Measurements from ENCODE around the gene AGO3.
"Not testable (repeated sequence)": the region's sequence is repeated elsewhere in the genome, so short reads cannot be mapped to it uniquely, and the experiment has no call there.

AGO3 gene

GRCh38 chr1:35925741-35926140 is 5.2 kb upstream of the AGO3 start:
- DNase-seq: no peak

GRCh38 chr1:35927472-35927871 is 3.4 kb upstream of the AGO3 start:
- DNase-seq: no peak

- peak in 9 of 14 donors; percentile 12 to 53 (median 34) for DNase-seq
Observed at GRCh38 chr1:35929730-35930592, 944 bp upstream of the AGO3 start.

- DNase-seq: peak in 5 of 14 donors; percentile 11 to 54 (median 36)
Observed at GRCh38 chr1:35931446-35932157, 697 bp downstream of the AGO3 start.

- no peak for DNase-seq
Observed at GRCh38 chr1:35932158-35932636, 1.3 kb downstream of the AGO3 start.

GRCh38 chr1:35932941-35933340 is 2.0 kb downstream of the AGO3 start:
- no peak for DNase-seq

GRCh38 chr1:35935442-35936388 is 4.8 kb downstream of the AGO3 start:
- DNase-seq: no peak

GRCh38 chr1:35936838-35937237 is 5.9 kb downstream of the AGO3 start:
- DNase-seq: no peak

GRCh38 chr1:35939484-35939883 is 8.6 kb downstream of the AGO3 start:
- no peak for DNase-seq

- no peak for DNase-seq
Observed at GRCh38 chr1:35945327-35945726, 14.4 kb downstream of the AGO3 start.

GRCh38 chr1:35947547-35947946 is 16.6 kb downstream of the AGO3 start:
- DNase-seq: no peak

- DNase-seq: no peak
Observed at GRCh38 chr1:35958558-35958957, 27.7 kb downstream of the AGO3 start.

GRCh38 chr1:35959304-35959703 is 28.4 kb downstream of the AGO3 start:
- no peak for DNase-seq

GRCh38 chr1:35962952-35963351 is 32.0 kb downstream of the AGO3 start:
- DNase-seq: no peak

GRCh38 chr1:35964277-35964676 is 33.4 kb downstream of the AGO3 start:
- not testable (repeated sequence) for DNase-seq

- no peak for DNase-seq
Observed at GRCh38 chr1:35968396-35968795, 37.5 kb downstream of the AGO3 start.

- no peak for DNase-seq
Observed at GRCh38 chr1:35971601-35972000, 40.7 kb downstream of the AGO3 start.

GRCh38 chr1:35972631-35973030 is 41.7 kb downstream of the AGO3 start:
- DNase-seq: not testable (repeated sequence)

- no peak for DNase-seq
Observed at GRCh38 chr1:35980090-35980489, 49.2 kb downstream of the AGO3 start.

GRCh38 chr1:35988237-35988636 is 57.3 kb downstream of the AGO3 start:
- DNase-seq: no peak

- DNase-seq: no peak
Observed at GRCh38 chr1:36006941-36007500, 76.1 kb downstream of the AGO3 start.

- DNase-seq: no peak
Observed at GRCh38 chr1:36007741-36008140, 76.8 kb downstream of the AGO3 start.
